B cell (primary cell): ENCODE results near the gene ESPL1. TPM values are rescaled to one million over a fixed set of nuclear protein-coding genes. Genes with fewer than 3 reads are reported as not detected.

Source experiments
- ATAC-seq: fragments of 200-7000 bp; cut with Tn5 transposase; one replicate; pipeline ENCODE4 v1.10.0; 2021; ENCODE audit warnings: low read depth, mild to moderate bottlenecking, moderate number of reproducible peaks, moderate library complexity
- CTCF ChIA-PET: fragments of 350-600 bp; sonication (Branson Sonifier 250); formaldehyde crosslinking; loops from one replicate; lab custom pipeline; 2021; ENCODE audit warnings: antibody characterized with exemption, inconsistent platforms; lab: Charles Lee
- POLR2A ChIA-PET: fragments of 350-600 bp; sonication (Branson Sonifier 250); formaldehyde crosslinking; loops from one replicate; lab custom pipeline; 2021; ENCODE audit warnings: antibody characterized with exemption; lab: Charles Lee
- DNase-seq: peaks from one replicate; pipeline ENCODE4 v3.0.0; 2013
- H2AFZ ChIP-seq: 2 replicates; pipeline ENCODE4 v1.6.1; 2012; ENCODE audit warnings: mild to moderate bottlenecking, low read depth, low read length; ENCODE audit not compliant: insufficient read depth, poor library complexity, severe bottlenecking
- H3K27ac ChIP-seq, 2 donors: 1 replicate in 1 of 2; 2 replicates in 1 of 2; pipeline ENCODE4 v1.5.1; 2012 to 2013; ENCODE audit warnings: low read length in 2 of 2, mild to moderate bottlenecking in 2 of 2, moderate library complexity in 1 of 2
- H3K27me3 ChIP-seq, 4 experiments: fragments of 200-600 bp in 1 of 4; sonication (generic) in 1 of 4; replicated peaks in 1 of 4; 1 replicate in 2 of 4; 2 replicates in 2 of 4; pipeline versions ENCODE4 v1.6.1 to v1.7.0; 2013 to 2016; ENCODE audit warnings: low read length in 3 of 4, mild to moderate bottlenecking in 2 of 4, mixed read lengths in 1 of 4, moderate library complexity in 1 of 4; ENCODE audit not compliant: insufficient read depth in 4 of 4, control insufficient read depth in 3 of 4; ENCODE audit errors: control extremely low read depth in 1 of 4
- H3K36me3 ChIP-seq, 2 experiments: replicated peaks in 1 of 2; 1 replicate in 1 of 2; 2 replicates in 1 of 2; pipeline versions ENCODE4 v1.6.1 to v1.7.1; 2013; ENCODE audit warnings: low read length in 1 of 2; ENCODE audit not compliant: insufficient read depth in 2 of 2, control insufficient read depth in 1 of 2; ENCODE audit errors: control extremely low read depth in 1 of 2, extremely low read depth in 1 of 2
- H3K4me1 ChIP-seq, 2 donors: fragments of 200-600 bp in 1 of 2; sonication (generic) in 1 of 2; 1 replicate in 1 of 2; 2 replicates in 1 of 2; pipeline versions ENCODE4 v1.5.1 to v1.6.1; 2013 to 2017; ENCODE audit warnings: low read length in 2 of 2; ENCODE audit not compliant: control insufficient read depth in 2 of 2, insufficient read depth in 2 of 2
- H3K4me2 ChIP-seq: replicated peaks from 2 replicates; pipeline ENCODE3; 2012; ENCODE audit warnings: mild to moderate bottlenecking, low read depth, low read length; ENCODE audit not compliant: poor library complexity, severe bottlenecking
- H3K4me3 ChIP-seq, 5 experiments: fragments of 200-600 bp in 1 of 5; sonication (generic) in 1 of 5; 1 replicate in 3 of 5; 2 replicates in 2 of 5; pipeline versions ENCODE4 v1.5.1 to v1.7.0; 2011 to 2016; ENCODE audit warnings: low read length in 4 of 5, mild to moderate bottlenecking in 4 of 5, low read depth in 2 of 5, control low read depth in 1 of 5, moderate library complexity in 1 of 5; ENCODE audit not compliant: insufficient read depth in 1 of 5; ENCODE audit errors: control extremely low read depth in 1 of 5, extremely low read depth in 1 of 5
- H3K79me2 ChIP-seq: fragments of 200-600 bp; sonication (generic); one replicate; pipeline ENCODE4 v1.6.0; 2016; ENCODE audit warnings: low read length; ENCODE audit not compliant: control insufficient read depth, insufficient read depth
- H3K9ac ChIP-seq: fragments of 200-600 bp; sonication (generic); 2 replicates; pipeline ENCODE4 v1.6.1; 2017; ENCODE audit warnings: mild to moderate bottlenecking, low read length, moderate library complexity
- H3K9me3 ChIP-seq, 3 donors: one replicate each; pipeline versions ENCODE4 v1.6.1 to v1.7.1; 2013; ENCODE audit warnings: low read length in 2 of 3; ENCODE audit not compliant: control insufficient read depth in 2 of 3, insufficient read depth in 1 of 3; ENCODE audit errors: control extremely low read depth in 1 of 3
- H4K20me1 ChIP-seq: 2 replicates; pipeline ENCODE4 v1.6.0; 2012; ENCODE audit warnings: mild to moderate bottlenecking, low read length; ENCODE audit not compliant: insufficient read depth, control insufficient read depth, poor library complexity, severe bottlenecking
- H3K27ac Mint-ChIP-seq: one replicate; pipeline ENCODE4 v1.8.0; 2021; ENCODE audit warnings: mixed read lengths
- H3K27me3 Mint-ChIP-seq: one replicate; pipeline ENCODE4 v1.8.0; 2021; ENCODE audit warnings: mixed read lengths
- H3K4me1 Mint-ChIP-seq: one replicate; pipeline ENCODE4 v1.8.0; 2021; ENCODE audit warnings: mixed read lengths
- H3K4me3 Mint-ChIP-seq: one replicate; pipeline ENCODE4 v1.8.0; 2021; ENCODE audit warnings: mixed read lengths
- H3K9me3 Mint-ChIP-seq: one replicate; pipeline ENCODE4 v1.8.0; 2022; ENCODE audit warnings: mixed read lengths; ENCODE audit not compliant: insufficient read depth
- EZH2 ChIP-seq: IDR thresholded peaks from 2 replicates; pipeline ENCODE4 v1.6.1; 2012; ENCODE audit warnings: borderline replicate concordance, low read depth, mild to moderate bottlenecking, moderate library complexity, low read length; ENCODE audit not compliant: insufficient read depth, poor library complexity, severe bottlenecking
- WGBS: methylation state at CpG from one replicate; pipeline ENCODE4 v1.1.5; 2013; ENCODE audit warnings: missing lambda C conversion rate; ENCODE audit not compliant: insufficient coverage; 5-methylcytosine and 5-hydroxymethylcytosine counted together
- intact Hi-C: fragments of 100-400 bp; cut with micrococcal nuclease; formaldehyde crosslinking; loops from one replicate; pipeline ENCODE4 v1.10.0; 2022
- polyA plus RNA-seq: library from polyadenylated mRNA; depleted of rRNA; stranded (reverse); fragments of >200 nt; gene quantifications from 2 replicates; pipeline ENCODE4 v1.2.3, GENCODE V29; 2012
- total RNA-seq, 2 donors: library from RNA; stranded (reverse); fragments of 120-200 nt in 1 of 2; gene quantifications; 1 replicate in 1 of 2; 2 replicates in 1 of 2; pipeline versions ENCODE4 v1.2.3 to v1.2.4, GENCODE V29; 2013 to 2022
- TF ChIP-seq, protein P1 (sequence below): fragments of 200-600 bp; IDR thresholded peaks from one replicate; pipeline ENCODE4 v1.8.0; 2022; ENCODE audit warnings: antibody characterized with exemption, mild to moderate bottlenecking

Gene ESPL1
- total and polyA plus RNA-seq, 2 donors (not counting 1 experiment from before 2014, with no cell fraction given), result 0.88 to 2.4 TPM

DNA sequence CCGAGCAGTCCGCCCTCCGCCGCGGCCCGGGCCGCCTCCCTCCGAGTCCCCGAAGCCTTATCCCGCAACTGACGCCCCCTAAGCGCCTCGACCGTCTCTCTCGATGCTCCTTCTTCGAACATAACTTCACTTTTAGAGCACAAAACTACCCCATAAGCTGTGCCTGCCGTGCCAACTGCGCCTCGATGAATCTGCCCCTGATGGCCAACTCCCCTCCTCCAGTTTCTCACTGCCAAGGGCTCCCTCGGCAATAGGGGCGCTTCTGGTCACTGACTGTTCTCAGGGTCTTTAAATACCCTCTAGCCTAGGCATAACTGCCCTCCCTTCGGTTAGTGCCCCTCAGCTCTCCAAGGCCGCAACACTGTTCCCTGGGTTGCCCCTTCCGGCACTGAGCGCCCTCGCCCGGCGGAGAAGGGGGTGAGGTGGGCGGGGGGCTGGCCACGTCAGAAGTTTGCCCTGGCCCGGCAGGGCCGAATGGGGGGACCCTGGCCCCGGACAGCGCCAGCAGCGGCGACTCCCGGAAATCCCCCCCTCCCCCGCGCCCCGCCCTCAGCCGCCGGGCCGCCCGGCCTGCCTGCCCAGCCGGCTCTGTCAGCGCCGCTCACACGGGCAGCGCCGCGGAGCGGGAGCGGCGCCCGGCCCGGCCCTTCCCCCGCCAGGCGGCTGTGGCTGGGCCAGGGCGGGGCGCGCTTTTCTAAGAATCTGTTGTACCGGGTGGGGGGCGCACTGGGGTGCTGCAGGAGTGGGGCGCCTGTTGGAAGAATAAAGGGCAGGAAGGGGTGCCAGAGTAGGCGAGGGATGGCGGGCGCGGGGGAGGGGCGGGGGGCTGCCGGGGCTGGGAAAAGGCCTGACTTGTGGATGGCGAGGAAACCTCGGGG, 46.7 kb upstream of the ESPL1 start:
- peaks cover 33 to 50% of the 10 kb centered on the region in 2 donors for H3K4me1 ChIP-seq
- Mint-ChIP-seq H3K4me1 (peaks cover 46% of the 10 kb centered on the region), H3K4me3 (peak overlapping the region; percentile 97), H3K27ac (peak overlapping the region; percentile 98), H3K27me3 (no peaks in the 10 kb centered on the region), H3K9me3 (no peaks in the 10 kb centered on the region)
- H3K4me3 ChIP-seq, result peak overlapping the region; percentile 63 to 100 (median 84)
- H3K9ac ChIP-seq, result peak overlapping the region; percentile 95
- H3K27me3 ChIP-seq, result no peaks in the 10 kb centered on the region
- H3K36me3 ChIP-seq, result no peaks in the 10 kb centered on the region
- ChIA-PET CTCF (interaction anchor here (0.6 to 17.1 kb wide), 11 partner anchors 13 to 280 kb away, joined by 3 to 721 read pairs (median 8); partner anchors contain the start of genes AAAS, CSAD, ESPL1 and ITGB7), POLR2A (interaction anchor here (0.7 to 3.4 kb wide), 7 partner anchors 12 to 103 kb away, joined by 5 to 29 read pairs (median 11); partner anchors contain the start of genes CSAD, ESPL1, PFDN5 and ZNF740)
- TF ChIP-seq, protein P1, sequence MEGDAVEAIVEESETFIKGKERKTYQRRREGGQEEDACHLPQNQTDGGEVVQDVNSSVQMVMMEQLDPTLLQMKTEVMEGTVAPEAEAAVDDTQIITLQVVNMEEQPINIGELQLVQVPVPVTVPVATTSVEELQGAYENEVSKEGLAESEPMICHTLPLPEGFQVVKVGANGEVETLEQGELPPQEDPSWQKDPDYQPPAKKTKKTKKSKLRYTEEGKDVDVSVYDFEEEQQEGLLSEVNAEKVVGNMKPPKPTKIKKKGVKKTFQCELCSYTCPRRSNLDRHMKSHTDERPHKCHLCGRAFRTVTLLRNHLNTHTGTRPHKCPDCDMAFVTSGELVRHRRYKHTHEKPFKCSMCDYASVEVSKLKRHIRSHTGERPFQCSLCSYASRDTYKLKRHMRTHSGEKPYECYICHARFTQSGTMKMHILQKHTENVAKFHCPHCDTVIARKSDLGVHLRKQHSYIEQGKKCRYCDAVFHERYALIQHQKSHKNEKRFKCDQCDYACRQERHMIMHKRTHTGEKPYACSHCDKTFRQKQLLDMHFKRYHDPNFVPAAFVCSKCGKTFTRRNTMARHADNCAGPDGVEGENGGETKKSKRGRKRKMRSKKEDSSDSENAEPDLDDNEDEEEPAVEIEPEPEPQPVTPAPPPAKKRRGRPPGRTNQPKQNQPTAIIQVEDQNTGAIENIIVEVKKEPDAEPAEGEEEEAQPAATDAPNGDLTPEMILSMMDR, result peak; percentile 19
- TF ChIP-seq EZH2, result no peak
- H4K20me1 ChIP-seq, result no peaks in the 10 kb centered on the region
- H3K4me2 ChIP-seq, result peak overlapping the region; percentile 98
- ATAC-seq, result peak; percentile 46
- DNase-seq, result no peak
- intact Hi-C loops, result loop anchor here (1.0 to 2.0 kb wide), 6 partner anchors 15 to 157 kb away; partner anchors contain the start of genes CSAD, ITGB7, MYG1 and ZNF740
- under 1% methylated on average over 54 of the region's 72 CpGs for WGBS
- H3K27ac ChIP-seq, result peak overlapping the region; percentile 93 to 95
- no peaks in the 10 kb centered on the region for H3K9me3 ChIP-seq
- H3K79me2 ChIP-seq, result no peaks in the 10 kb centered on the region
- peak overlapping the region; percentile 97 for H2AFZ ChIP-seq
